22Rv1 (cell line): ENCODE results near the gene SVIL.

ENCODE experiments used
- CTCF ChIP-seq: fragments of 450-650 bp; IDR thresholded peaks from 2 replicates; pipeline ENCODE4 v1.5.1; 2017; ENCODE audit warnings: mild to moderate bottlenecking
- ZFX ChIP-seq: fragments of 450-650 bp; IDR thresholded peaks from 2 replicates; pipeline ENCODE4 v1.6.1; 2017; ENCODE audit warnings: antibody characterized with exemption, borderline replicate concordance

- TF ChIP-seq CTCF, result no peak
- TF ChIP-seq ZFX, result no peak
Observed at GRCh38 chr10:29603223-29603896, 31.4 kb downstream of the SVIL start.
